HAP-1 (cell line): Measurements from ENCODE around the gene STOM.

Experiments used
- DNase-seq, 2 experiments: peaks; one replicate each; pipeline ENCODE4 v3.0.0-alpha.2; 2016 to 2020; ENCODE audit warnings: low spot score in 2 of 2
- H3K27me3 ChIP-seq: fragments of 250-450 bp; sonication (Bioruptor Pico); 2 replicates; pipeline ENCODE4 v1.5.1; 2020; ENCODE audit warnings: low read depth, mild to moderate bottlenecking, moderate library complexity
- H3K36me3 ChIP-seq: fragments of 250-450 bp; sonication (Bioruptor Pico); replicated peaks from 2 replicates; pipeline ENCODE4 v1.5.1; 2020; ENCODE audit warnings: mild to moderate bottlenecking
- H3K4me1 ChIP-seq: fragments of 250-450 bp; sonication (Bioruptor Pico); 2 replicates; pipeline ENCODE4 v1.5.1; 2020; ENCODE audit warnings: mild to moderate bottlenecking
- H3K4me3 ChIP-seq: fragments of 250-450 bp; sonication (Bioruptor Pico); 2 replicates; pipeline ENCODE4 v1.5.1; 2020; ENCODE audit warnings: mild to moderate bottlenecking, moderate library complexity
- H3K9me3 ChIP-seq: fragments of 250-450 bp; sonication (Bioruptor Pico); 2 replicates; pipeline ENCODE4 v1.5.1; 2020; ENCODE audit warnings: mild to moderate bottlenecking, moderate library complexity
- in situ Hi-C: fragments of 300-500 bp; cut with MboI; formaldehyde crosslinking; loops from 3 replicates; pipeline ENCODE4 v1.14.3; 2020; ENCODE audit warnings: low sequenced_read_pairs, inconsistent platforms, mixed read lengths

Gene STOM

DNA sequence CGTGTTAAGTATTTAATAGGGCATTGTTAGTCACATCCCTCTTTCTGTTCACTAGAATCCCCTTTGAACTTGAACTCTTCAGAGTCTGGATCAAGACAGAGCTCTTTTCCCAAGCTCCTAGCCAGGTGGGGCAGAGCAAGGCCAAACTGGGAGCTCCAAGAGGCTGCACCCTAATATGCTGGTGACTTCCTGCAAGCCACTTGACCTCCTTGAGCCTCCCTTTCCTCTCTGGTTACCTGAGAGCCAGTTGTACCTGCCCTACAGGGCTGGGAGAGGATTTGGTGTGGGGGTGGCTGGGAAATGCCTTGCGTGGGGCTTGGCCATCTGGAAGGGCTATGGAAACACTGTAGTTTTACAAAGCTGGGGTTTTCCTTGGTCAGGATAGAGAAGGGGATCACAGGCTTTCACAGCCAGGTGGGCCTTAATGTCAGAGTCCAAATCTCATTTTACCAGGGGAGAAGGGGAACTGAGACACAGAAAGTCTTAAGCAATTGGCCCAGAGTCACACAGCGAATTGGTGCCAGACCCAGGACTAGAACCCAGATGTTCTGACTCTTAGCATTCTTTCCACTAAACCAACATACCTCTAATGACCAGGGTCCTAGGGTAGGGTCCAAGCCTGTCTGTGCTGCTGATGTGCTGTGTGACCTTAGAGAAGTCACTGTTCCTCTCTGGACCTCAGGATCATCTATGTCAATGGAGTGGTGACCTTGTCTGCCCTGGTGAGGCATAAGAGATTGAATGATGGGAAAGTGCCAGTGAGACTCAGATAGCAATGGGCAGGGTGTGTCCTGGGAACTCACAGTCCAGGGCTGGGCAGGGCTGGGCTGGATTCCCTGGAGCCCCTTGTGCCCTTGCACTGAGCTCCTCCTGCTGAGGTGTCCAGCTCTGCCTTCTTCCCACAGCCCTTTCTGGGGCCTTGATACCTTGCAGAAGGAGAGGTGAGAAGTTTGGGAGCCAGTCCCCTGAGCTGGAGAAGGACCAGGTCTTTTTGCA lies 66.3 kb downstream of the STOM start:
- no peak for DNase-seq
- Histone ChIP-seq H3K4me1 (no peaks in the 10 kb centered on the region), H3K9me3 (no peaks in the 10 kb centered on the region), H3K36me3 (no peaks in the 10 kb centered on the region), H3K27me3 (no peaks in the 10 kb centered on the region), H3K4me3 (no peak overlapping the region)
- in situ Hi-C loops = no loop called here

GRCh38 chr9:121302786-121303185 lies 67.3 kb downstream of the STOM start:
- Histone ChIP-seq H3K4me3 (no peak overlapping the region), H3K9me3 (no peaks in the 10 kb centered on the region), H3K36me3 (no peaks in the 10 kb centered on the region), H3K27me3 (no peaks in the 10 kb centered on the region), H3K4me1 (no peaks in the 10 kb centered on the region; the same call in 1 of the 2 replicates)
- no peak for DNase-seq
- in situ Hi-C loops = no loop called here

DNA sequence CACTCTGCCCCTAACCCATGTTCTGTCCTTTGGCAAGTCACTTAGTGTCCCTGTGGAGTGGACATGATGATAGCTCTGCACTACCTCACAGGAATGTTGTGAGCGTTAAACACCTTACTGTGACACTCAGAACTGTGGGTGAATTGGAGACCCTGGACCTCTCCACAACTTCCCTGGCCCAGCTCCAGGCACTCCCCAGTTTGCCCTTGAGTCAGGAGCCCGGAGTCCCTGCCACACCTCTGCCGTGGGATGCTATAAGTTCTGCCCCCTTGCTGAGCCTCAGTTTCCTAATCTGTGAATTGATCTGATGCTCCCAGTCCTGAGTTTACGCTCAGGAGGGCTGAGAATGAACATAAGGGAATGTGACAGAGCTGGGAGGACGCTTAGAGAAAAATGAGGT lies 67.7 kb downstream of the STOM start:
- H3K4me3 ChIP-seq = no peak overlapping the region
- DNase-seq = no peak
- in situ Hi-C loops = no loop called here
- no peaks in the 10 kb centered on the region for H3K9me3 ChIP-seq
- no peaks in the 10 kb centered on the region for H3K36me3 ChIP-seq
- H3K4me1 ChIP-seq = no peaks in the 10 kb centered on the region; the same call in 1 of the 2 replicates
- H3K27me3 ChIP-seq = no peaks in the 10 kb centered on the region

DNA sequence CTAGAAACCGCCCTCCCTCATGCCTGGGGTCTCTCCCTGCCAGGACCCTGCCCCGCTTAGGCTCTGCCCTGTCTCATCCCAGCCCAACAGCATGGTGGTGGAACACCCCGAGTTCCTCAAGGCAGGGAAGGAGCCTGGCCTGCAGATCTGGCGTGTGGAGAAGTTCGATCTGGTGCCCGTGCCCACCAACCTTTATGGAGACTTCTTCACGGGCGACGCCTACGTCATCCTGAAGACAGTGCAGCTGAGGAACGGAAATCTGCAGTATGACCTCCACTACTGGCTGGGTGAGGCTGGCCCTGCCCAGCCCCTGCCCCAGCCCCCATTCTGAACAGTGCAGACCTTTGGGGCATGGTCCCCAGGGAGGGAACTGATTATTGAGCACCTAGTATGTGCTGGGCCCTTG lies 68.2 kb downstream of the STOM start:
- H3K9me3 ChIP-seq = no peaks in the 10 kb centered on the region
- H3K36me3 ChIP-seq = no peaks in the 10 kb centered on the region
- no peak for DNase-seq
- H3K4me1 ChIP-seq = no peaks in the 10 kb centered on the region; the same call in 1 of the 2 replicates
- H3K27me3 ChIP-seq = no peaks in the 10 kb centered on the region
- in situ Hi-C loops = no loop called here
- H3K4me3 ChIP-seq = no peak overlapping the region

DNA sequence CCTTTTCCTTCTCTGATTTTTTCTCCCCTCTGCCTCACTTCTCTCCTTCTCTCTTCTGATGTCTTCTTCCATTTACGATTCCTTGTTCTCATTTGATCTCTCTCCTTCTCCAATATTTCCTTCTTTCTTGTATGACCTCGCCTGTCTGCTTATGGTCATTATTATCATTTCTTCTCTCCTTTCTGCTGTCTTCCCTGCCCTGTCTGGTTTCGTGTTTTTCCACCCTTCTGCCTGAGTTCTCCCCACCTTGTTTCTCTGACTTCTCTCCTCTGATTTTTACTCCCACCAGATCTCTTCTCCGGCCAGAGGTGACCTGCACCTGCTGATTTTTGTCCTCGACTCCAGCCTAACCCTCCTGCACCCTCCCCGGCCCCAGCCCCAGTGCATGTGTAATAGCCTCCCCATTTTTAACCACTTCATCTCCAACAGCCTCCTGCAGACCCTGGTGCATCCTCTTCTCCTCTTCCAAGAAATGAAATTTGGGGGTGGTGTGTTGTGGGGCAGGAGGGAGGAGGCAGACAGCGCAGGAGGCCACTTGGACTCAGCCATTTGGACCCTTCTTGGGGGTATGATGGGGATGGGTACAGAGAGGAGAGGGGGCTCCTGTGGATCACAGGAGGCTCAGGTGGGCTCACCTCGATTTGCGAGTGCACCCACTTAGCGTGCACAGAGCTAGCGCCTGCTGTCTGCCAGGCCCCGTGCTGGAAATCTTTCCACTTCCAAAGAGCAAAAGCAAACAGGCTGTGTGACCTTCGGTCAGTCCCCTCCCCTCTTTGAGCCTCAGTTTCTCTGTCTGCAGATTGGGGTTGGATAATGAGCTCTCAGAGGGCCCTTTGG lies 69.5 kb downstream of the STOM start:
- in situ Hi-C loops = no loop called here
- Histone ChIP-seq H3K4me3 (no peak overlapping the region), H3K4me1 (no peaks in the 10 kb centered on the region; the same call in 1 of the 2 replicates)

DNA sequence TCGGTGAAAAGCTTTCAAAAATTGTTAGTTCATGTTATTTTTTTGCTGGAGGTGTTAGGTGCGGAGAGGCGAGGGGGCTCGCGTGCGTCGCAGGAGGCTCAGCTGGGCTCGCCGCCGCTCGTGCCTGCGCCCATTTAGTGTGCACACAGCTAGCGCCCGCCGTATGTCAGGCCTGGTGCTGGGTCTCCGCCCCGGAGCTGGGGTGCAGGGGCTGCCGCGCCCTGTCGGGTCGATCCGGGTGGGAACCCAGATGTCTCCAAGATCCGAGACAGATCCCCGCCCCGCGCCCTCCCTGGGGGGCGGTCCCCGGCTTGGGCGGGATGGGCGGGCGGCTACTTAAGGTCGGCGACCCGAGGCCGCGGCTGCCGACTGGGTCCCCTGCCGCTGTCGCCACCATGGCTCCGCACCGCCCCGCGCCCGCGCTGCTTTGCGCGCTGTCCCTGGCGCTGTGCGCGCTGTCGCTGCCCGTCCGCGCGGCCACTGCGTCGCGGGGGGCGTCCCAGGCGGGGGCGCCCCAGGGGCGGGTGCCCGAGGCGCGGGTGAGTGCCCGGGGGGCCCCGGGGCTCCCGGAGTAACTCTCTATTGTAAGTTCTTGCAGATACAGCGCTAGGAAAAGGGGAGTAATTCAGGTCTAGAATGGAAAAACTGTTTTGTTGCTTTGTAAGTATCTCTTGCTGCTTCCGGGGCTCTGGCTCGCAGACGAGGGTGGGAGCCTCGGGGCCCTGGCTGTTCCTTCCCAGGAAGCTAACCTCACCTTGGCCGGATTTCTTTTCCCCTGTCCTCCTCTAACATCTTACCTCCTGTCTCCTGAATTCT lies 70.4 kb downstream of the STOM start:
- no peaks in the 10 kb centered on the region for H3K36me3 ChIP-seq
- H3K4me3 ChIP-seq = no peak overlapping the region
- no peaks in the 10 kb centered on the region for H3K27me3 ChIP-seq
- H3K4me1 ChIP-seq = no peaks in the 10 kb centered on the region; the same call in 1 of the 2 replicates
- no peaks in the 10 kb centered on the region for H3K9me3 ChIP-seq
- DNase-seq = no peak
- in situ Hi-C loops = no loop called here

More for the DNA sequence above, 69.5 kb downstream of the STOM start:
- H3K36me3 ChIP-seq = no peaks in the 10 kb centered on the region
- H3K9me3 ChIP-seq = no peaks in the 10 kb centered on the region
- DNase-seq = no peak
- no peaks in the 10 kb centered on the region for H3K27me3 ChIP-seq

GRCh38 chr9:121298689-121299466 lies 71.2 kb downstream of the STOM start:
- Histone ChIP-seq H3K9me3 (no peaks in the 10 kb centered on the region), H3K4me3 (no peak overlapping the region), H3K27me3 (no peaks in the 10 kb centered on the region), H3K4me1 (no peaks in the 10 kb centered on the region; the same call in 1 of the 2 replicates), H3K36me3 (no peaks in the 10 kb centered on the region)
- in situ Hi-C loops = no loop called here
- no peak for DNase-seq

- in situ Hi-C loops = no loop called here
- Histone ChIP-seq H3K4me3 (no peak overlapping the region), H3K4me1 (no peaks in the 10 kb centered on the region; the same call in 1 of the 2 replicates), H3K36me3 (no peaks in the 10 kb centered on the region), H3K9me3 (no peaks in the 10 kb centered on the region), H3K27me3 (no peaks in the 10 kb centered on the region)
- DNase-seq = no peak
Measured at GRCh38 chr9:121298016-121298538, 72.0 kb downstream of the STOM start.

GRCh38 chr9:121297389-121297788 lies 72.7 kb downstream of the STOM start:
- Histone ChIP-seq H3K36me3 (no peaks in the 10 kb centered on the region), H3K27me3 (no peaks in the 10 kb centered on the region), H3K9me3 (no peaks in the 10 kb centered on the region), H3K4me3 (no peak overlapping the region), H3K4me1 (no peaks in the 10 kb centered on the region; the same call in 1 of the 2 replicates)
- in situ Hi-C loops = no loop called here
- no peak for DNase-seq

GRCh38 chr9:121296213-121297127 lies 73.6 kb downstream of the STOM start:
- Histone ChIP-seq H3K4me3 (no peak overlapping the region), H3K36me3 (no peaks in the 10 kb centered on the region), H3K9me3 (no peaks in the 10 kb centered on the region), H3K4me1 (no peaks in the 10 kb centered on the region; the same call in 1 of the 2 replicates), H3K27me3 (no peaks in the 10 kb centered on the region)
- no peak for DNase-seq
- in situ Hi-C loops = no loop called here

GRCh38 chr9:121295662-121296191 lies 74.3 kb downstream of the STOM start:
- H3K4me3 ChIP-seq = no peak overlapping the region
- no peaks in the 10 kb centered on the region for H3K27me3 ChIP-seq
- in situ Hi-C loops = no loop called here
- no peaks in the 10 kb centered on the region for H3K36me3 ChIP-seq
- no peaks in the 10 kb centered on the region; the same call in 1 of the 2 replicates for H3K4me1 ChIP-seq
- no peaks in the 10 kb centered on the region for H3K9me3 ChIP-seq
- DNase-seq = no peak
